Endothelial cell of umbilical vein (primary cell): Measurements from ENCODE around the gene PRSS33. TPM values are rescaled to one million over a fixed set of nuclear protein-coding genes. Genes with fewer than 3 reads are reported as not detected.

Experiments used
- BruUV-seq: library from RNA; stranded (reverse); fragments of 400-500 nt; replicated peaks from 2 replicates; lab custom pipeline; 2021; lab: Mats Ljungman, UMichigan
- CTCF ChIA-PET: fragments of 300-600, 350-600 bp; sonication (Branson Sonifier 250); formaldehyde crosslinking; loops from one replicate; lab custom pipeline; 2021; ENCODE audit warnings: antibody characterized with exemption, inconsistent platforms; lab: Charles Lee
- POLR2A ChIA-PET: fragments of 300-600, 350-600 bp; sonication (Branson Sonifier 250); formaldehyde crosslinking; loops from one replicate; lab custom pipeline; 2021; ENCODE audit warnings: antibody characterized with exemption, inconsistent platforms; lab: Charles Lee
- DNase-seq: peaks from one replicate; pipeline ENCODE4 v3.0.0-alpha.2; 2011; ENCODE audit warnings: low read depth, low spot score
- FAIRE-seq: peaks from 2 replicates; lab custom pipeline; 2011; peaks lifted over from hg19 to GRCh38; lab: Jason Lieb, UNC
- H2AFZ ChIP-seq: 2 replicates; pipeline ENCODE4 v1.6.0; 2012; ENCODE audit warnings: low read depth, low read length, control low read depth, inconsistent platforms
- H3K27ac ChIP-seq: 2 replicates; pipeline ENCODE4 v1.5.1; 2011; ENCODE audit warnings: low read depth, mild to moderate bottlenecking, control low read depth, low read length, moderate library complexity; ENCODE audit not compliant: insufficient read depth
- H3K27me3 ChIP-seq, 2 experiments: 2 replicates each; pipeline versions ENCODE4 v1.6.0 to v1.6.1; 2011; ENCODE audit warnings: low read length in 2 of 2, mixed read lengths in 1 of 2; ENCODE audit not compliant: control insufficient read depth in 2 of 2, insufficient read depth in 2 of 2
- H3K36me3 ChIP-seq, 2 experiments: 2 replicates in 1 of 2; 3 replicates in 1 of 2; pipeline ENCODE4 v1.5.1; 2011; ENCODE audit warnings: low read length in 2 of 2, mild to moderate bottlenecking in 1 of 2, moderate library complexity in 1 of 2; ENCODE audit not compliant: control insufficient read depth in 2 of 2, insufficient read depth in 2 of 2; ENCODE audit errors: extremely low read depth in 1 of 2
- H3K4me1 ChIP-seq: 3 replicates; pipeline ENCODE4 v1.5.1; 2011; ENCODE audit warnings: mild to moderate bottlenecking, low read length; ENCODE audit not compliant: control insufficient read depth, insufficient read depth; ENCODE audit errors: extremely low read depth
- H3K4me2 ChIP-seq: 2 replicates; pipeline ENCODE4 v1.6.1; 2011; ENCODE audit warnings: low read length, control low read depth, mixed read lengths; ENCODE audit not compliant: insufficient read depth
- H3K4me3 ChIP-seq, 3 experiments: fragments of 200-600 bp in 1 of 3; sonication (generic), shearing (Covaris generic) in 1 of 3; replicated peaks in 1 of 3; 2 replicates each; pipeline ENCODE4 v1.5.1; 2011 to 2016; ENCODE audit warnings: control low read depth in 3 of 3, low read length in 3 of 3, mild to moderate bottlenecking in 2 of 3, inconsistent platforms in 1 of 3, low read depth in 1 of 3, moderate library complexity in 1 of 3; ENCODE audit not compliant: insufficient read depth in 1 of 3
- H3K79me2 ChIP-seq: 2 replicates; pipeline ENCODE4 v1.6.0; 2012; ENCODE audit warnings: low read length, inconsistent platforms; ENCODE audit not compliant: control insufficient read depth, insufficient read depth
- H3K9ac ChIP-seq: replicated peaks from 2 replicates; pipeline ENCODE3; 2011; ENCODE audit warnings: low read length, control low read depth; ENCODE audit not compliant: insufficient read depth; ENCODE audit errors: extremely low read depth
- H3K9me1 ChIP-seq: replicated peaks from 3 replicates; pipeline ENCODE4 v1.6.0; 2011; ENCODE audit warnings: mild to moderate bottlenecking, low read length; ENCODE audit not compliant: control insufficient read depth, insufficient read depth; ENCODE audit errors: extremely low read depth
- H3K9me3 ChIP-seq: replicated peaks from 2 replicates; pipeline ENCODE4 v1.5.1; 2012; ENCODE audit warnings: low read length, inconsistent platforms; ENCODE audit not compliant: control insufficient read depth, insufficient read depth
- H4K20me1 ChIP-seq: replicated peaks from 2 replicates; pipeline ENCODE3; 2011; ENCODE audit warnings: mild to moderate bottlenecking, low read length; ENCODE audit not compliant: control insufficient read depth, insufficient read depth; ENCODE audit errors: extremely low read depth
- CTCF ChIP-seq, 2 donors: IDR thresholded peaks; 1 replicate in 1 of 2; 2 replicates in 1 of 2; pipeline ENCODE4 v1.5.1; 2011; ENCODE audit warnings: low read length in 2 of 2, mild to moderate bottlenecking in 2 of 2, moderate library complexity in 2 of 2, control low read depth in 1 of 2, inconsistent platforms in 1 of 2, low read depth in 1 of 2; ENCODE audit not compliant: insufficient read depth in 1 of 2; ENCODE audit errors: extremely low read depth in 1 of 2
- EZH2 ChIP-seq: IDR thresholded peaks from 2 replicates; pipeline ENCODE4 v1.6.1; 2012; ENCODE audit warnings: borderline replicate concordance, low read depth, mild to moderate bottlenecking, moderate library complexity, low read length, inconsistent platforms; ENCODE audit not compliant: severe bottlenecking
- FOS ChIP-seq: IDR thresholded peaks from 2 replicates; pipeline ENCODE4 v1.6.1; 2011; ENCODE audit warnings: mild to moderate bottlenecking, low read length, moderate library complexity, borderline replicate concordance; ENCODE audit not compliant: insufficient read depth
- GATA2 ChIP-seq: IDR thresholded peaks from 2 replicates; pipeline ENCODE4 v1.7.0; 2011; ENCODE audit warnings: low read depth, mild to moderate bottlenecking, moderate library complexity, mixed read lengths, low read length; ENCODE audit not compliant: insufficient read length, insufficient read depth
- JUN ChIP-seq: IDR thresholded peaks from 2 replicates; pipeline ENCODE4 v1.6.1; 2011; ENCODE audit warnings: borderline replicate concordance, low read depth; ENCODE audit not compliant: insufficient read length, insufficient read depth
- MAX ChIP-seq: IDR thresholded peaks from 2 replicates; pipeline ENCODE4 v1.6.1; 2011; ENCODE audit not compliant: insufficient read depth, insufficient read length
- MYC ChIP-seq: IDR thresholded peaks from one replicate; pipeline ENCODE4 v1.6.1; 2011; ENCODE audit warnings: mild to moderate bottlenecking, low read depth, low read length
- POLR2A ChIP-seq: IDR thresholded peaks from 2 replicates; pipeline ENCODE4 v1.6.1; 2012; ENCODE audit warnings: low read depth, mild to moderate bottlenecking, control low read depth, low read length
- POLR2AphosphoS5 ChIP-seq: IDR thresholded peaks from 2 replicates; pipeline ENCODE4 v1.6.1; 2012; ENCODE audit warnings: low read depth, mild to moderate bottlenecking, control low read depth, low read length, moderate library complexity; ENCODE audit not compliant: insufficient read depth
- dilution Hi-C: fragments of 300-500 bp; cut with MboI; formaldehyde crosslinking; loops from one replicate; pipeline ENCODE4 v1.15.0; 2019; ENCODE audit warnings: low sequenced_read_pairs; ENCODE audit not compliant: extremely low pct_ligation_motif_present
- intact Hi-C: fragments of 100-400 bp; cut with micrococcal nuclease; formaldehyde crosslinking; loops from one replicate; pipeline ENCODE4 v1.10.0; 2022
- polyA plus RNA-seq, 4 experiments: library from polyadenylated mRNA; depleted of rRNA in 3 of 4; stranded (reverse) in 3 of 4; unstranded in 1 of 4; fragments of >200 nt; gene quantifications; 2 replicates each; pipeline versions ENCODE4 v1.2.1 to v1.2.3, GENCODE V29; 2011 to 2012; ENCODE audit warnings: missing spikeins in 1 of 4
- total RNA-seq: library from RNA; stranded (reverse); gene quantifications from 2 replicates; pipeline ENCODE4 v1.2.3, GENCODE V29; 2021

PRSS33 gene
- total and polyA plus RNA-seq, 2 donors (not counting 3 experiments of a cell fraction or from before 2014, with no cell fraction given) = not detected

GRCh38 chr16:2814551-2815298 lies 27.4 kb upstream of the PRSS33 start:
- no TSS peak for BruUV-seq
- TF ChIP-seq MAX (no peak), CTCF (IDR thresholded peaks at IDR 0.05; ENCODE audit: extremely low read depth in 1 of 2, insufficient read depth in 1 of 2, low read depth in 1 of 2, low read length in 2 of 2) (no peak), JUN (no peak), POLR2A (no peak), GATA2 (no peak), MYC (no peak), FOS (no peak), POLR2AphosphoS5 (no peak), EZH2 (no peak)
- H3K4me2 ChIP-seq = no peak overlapping the region
- peaks cover 0 to 4% of the 10 kb centered on the region in 2 experiments for H3K27me3 ChIP-seq
- no peaks in the 10 kb centered on the region for H3K9me1 ChIP-seq
- dilution Hi-C loops = no loop called here
- H3K4me3 ChIP-seq = no peak overlapping the region
- no peak overlapping the region for H3K9ac ChIP-seq
- intact Hi-C loops = no loop called here
- H4K20me1 ChIP-seq = no peaks in the 10 kb centered on the region
- H3K36me3 ChIP-seq = no peaks in the 10 kb centered on the region
- FAIRE-seq (no peak), DNase-seq (no peak)
- H3K9me3 ChIP-seq = no peaks in the 10 kb centered on the region
- ChIA-PET POLR2A (no interaction called here), CTCF (interaction anchor here (1.5 kb wide), 1 partner anchor 24 kb away, joined by 7 read pairs; no protein-coding TSS in a partner anchor)
- no peaks in the 10 kb centered on the region for H3K79me2 ChIP-seq
- H3K27ac ChIP-seq = no peak overlapping the region
- no peaks in the 10 kb centered on the region for H3K4me1 ChIP-seq
- no peak overlapping the region for H2AFZ ChIP-seq
